H1 (cell line): ENCODE measurements around the gene ARID4B.

ENCODE experiments used
- CEBPB ChIP-seq: IDR thresholded peaks from 2 replicates; pipeline ENCODE4 v1.6.1; 2012; ENCODE audit warnings: low read depth, low read length
- CTCF ChIP-seq, 3 experiments: IDR thresholded peaks; 1 replicate in 2 of 3; 2 replicates in 1 of 3; pipeline versions ENCODE4 v1.5.1 to v1.6.1; 2011; ENCODE audit warnings: low read length in 3 of 3, mild to moderate bottlenecking in 3 of 3, inconsistent platforms in 2 of 3, low read depth in 1 of 3, moderate library complexity in 1 of 3; ENCODE audit not compliant: insufficient read depth in 1 of 3; ENCODE audit errors: control extremely low read depth in 1 of 3
- GTF2F1 ChIP-seq: IDR thresholded peaks from 2 replicates; pipeline ENCODE4 v1.6.1; 2012; ENCODE audit warnings: low read depth, low read length, improper control_type of control experiment, borderline replicate concordance
- POLR2A ChIP-seq, 2 experiments: IDR thresholded peaks; 1 replicate in 1 of 2; 2 replicates in 1 of 2; pipeline ENCODE4 v1.6.1; 2011; ENCODE audit warnings: low read depth in 2 of 2, low read length in 2 of 2, mild to moderate bottlenecking in 2 of 2; ENCODE audit errors: control extremely low read depth in 1 of 2

- TF ChIP-seq POLR2A (IDR thresholded peaks at IDR 0.05; ENCODE audit: control extremely low read depth in 1 of 2, low read depth in 2 of 2, low read length in 2 of 2): no peak
- TF ChIP-seq CTCF (IDR thresholded peaks at IDR 0.05; ENCODE audit: control extremely low read depth in 1 of 3, insufficient read depth in 1 of 3, low read depth in 1 of 3, low read length in 3 of 3): no peak
- no peak for TF ChIP-seq CEBPB
- no peak for TF ChIP-seq GTF2F1
Observed at GRCh38 chr1:235151033-235151432, 176.9 kb downstream of the ARID4B start.
